ENCODE measurements around the gene ERFL.
A peak's percentile ranks its signal among the peaks of the same experiment; 100 is the strongest.

The ERFL gene

DNA sequence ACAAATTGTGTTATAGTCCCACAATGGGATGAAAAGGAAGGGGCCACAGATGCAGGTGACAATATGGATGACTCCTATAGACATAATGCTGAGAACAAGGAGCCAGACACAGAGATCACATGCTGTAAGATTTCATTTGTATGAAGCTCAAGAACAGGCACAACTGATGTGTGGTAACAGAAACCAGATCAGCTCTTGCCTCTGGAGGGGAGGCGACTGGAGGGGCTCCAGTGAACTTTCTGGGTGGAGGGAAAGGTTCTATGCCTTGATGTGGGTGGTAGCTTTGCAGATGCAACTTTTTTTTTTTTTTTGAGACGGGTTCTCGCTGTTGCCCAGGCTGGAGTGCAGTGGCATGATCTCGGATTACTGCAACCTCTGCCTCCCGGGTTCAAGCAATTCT lies 36.9 kb upstream of the ERFL start:
- no peak overlapping the region for H3K27ac ChIP-seq
- TF ChIP-seq, protein P1, sequence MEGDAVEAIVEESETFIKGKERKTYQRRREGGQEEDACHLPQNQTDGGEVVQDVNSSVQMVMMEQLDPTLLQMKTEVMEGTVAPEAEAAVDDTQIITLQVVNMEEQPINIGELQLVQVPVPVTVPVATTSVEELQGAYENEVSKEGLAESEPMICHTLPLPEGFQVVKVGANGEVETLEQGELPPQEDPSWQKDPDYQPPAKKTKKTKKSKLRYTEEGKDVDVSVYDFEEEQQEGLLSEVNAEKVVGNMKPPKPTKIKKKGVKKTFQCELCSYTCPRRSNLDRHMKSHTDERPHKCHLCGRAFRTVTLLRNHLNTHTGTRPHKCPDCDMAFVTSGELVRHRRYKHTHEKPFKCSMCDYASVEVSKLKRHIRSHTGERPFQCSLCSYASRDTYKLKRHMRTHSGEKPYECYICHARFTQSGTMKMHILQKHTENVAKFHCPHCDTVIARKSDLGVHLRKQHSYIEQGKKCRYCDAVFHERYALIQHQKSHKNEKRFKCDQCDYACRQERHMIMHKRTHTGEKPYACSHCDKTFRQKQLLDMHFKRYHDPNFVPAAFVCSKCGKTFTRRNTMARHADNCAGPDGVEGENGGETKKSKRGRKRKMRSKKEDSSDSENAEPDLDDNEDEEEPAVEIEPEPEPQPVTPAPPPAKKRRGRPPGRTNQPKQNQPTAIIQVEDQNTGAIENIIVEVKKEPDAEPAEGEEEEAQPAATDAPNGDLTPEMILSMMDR (conservative IDR thresholded peaks at IDR 0.05): no peak

- no peak overlapping the region for H3K27ac ChIP-seq
- TF ChIP-seq, protein P1 (conservative IDR thresholded peaks at IDR 0.05): no peak
Measured at GRCh38 chr19:41960973-41961372, 32.7 kb upstream of the ERFL start.

DNA sequence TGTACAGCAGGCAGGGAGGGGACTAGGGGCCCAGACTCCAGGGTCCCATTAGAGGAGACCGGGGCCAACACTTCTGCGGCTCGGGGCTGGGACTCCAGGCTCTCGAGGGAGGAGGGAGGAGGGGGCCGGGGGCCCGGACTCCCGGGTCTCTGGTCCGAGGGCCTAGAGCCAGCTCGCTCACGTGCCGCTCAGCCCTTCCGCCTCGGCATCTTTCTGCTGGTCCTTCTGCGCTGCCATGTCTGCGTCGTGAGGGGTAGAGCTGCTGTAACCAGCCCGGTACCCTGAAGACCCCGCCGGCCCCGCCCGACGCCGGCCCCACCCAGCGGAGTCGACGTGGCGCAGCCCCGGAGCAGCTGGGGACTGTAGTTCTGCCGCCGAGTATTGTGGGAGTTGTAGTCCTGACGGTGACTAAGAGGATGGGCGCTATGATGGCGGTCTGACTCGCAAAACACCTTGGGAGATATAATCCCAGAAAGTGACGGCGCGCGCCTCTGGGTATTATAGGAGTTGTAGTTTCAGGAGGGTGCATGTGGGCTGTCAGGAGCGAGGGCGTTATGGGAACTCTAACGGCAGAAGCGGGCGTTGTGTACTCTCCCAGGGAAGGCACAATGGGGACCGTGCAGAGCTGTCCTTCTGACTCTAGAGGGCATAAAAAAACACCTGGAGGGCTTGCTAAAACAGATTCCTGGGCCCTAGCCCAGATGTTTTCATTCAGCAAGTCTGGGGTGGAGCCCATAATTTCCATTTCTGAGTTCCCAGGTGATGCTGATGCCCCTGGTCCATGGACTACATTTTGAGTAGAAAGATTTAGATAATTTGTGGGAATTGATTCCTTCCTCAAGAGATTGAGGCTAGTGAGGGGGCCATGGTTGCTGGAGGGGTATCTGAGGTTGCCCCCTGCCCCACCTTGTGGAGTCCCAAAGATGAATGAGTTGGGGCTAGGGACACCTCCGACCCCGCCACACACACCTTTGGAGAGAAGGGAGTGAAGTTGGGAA lies 31.1 kb upstream of the ERFL start, which contains the start of gene RABAC1:
RABAC1 (minus strand) TSS at position 266 of the 998 bp plus-strand sequence; CDS start at position 237, 29 bp downstream.
- peak within 1 kb of the TSS; percentile 85 for H3K27ac ChIP-seq
- TF ChIP-seq, protein P1 (conservative IDR thresholded peaks at IDR 0.05): peak; percentile 47

GRCh38 chr19:41958367-41959055 lies 30.3 kb upstream of the ERFL start:
- peak overlapping the region; percentile 85 for H3K27ac ChIP-seq
- TF ChIP-seq, protein P1 (conservative IDR thresholded peaks at IDR 0.05): no peak

DNA sequence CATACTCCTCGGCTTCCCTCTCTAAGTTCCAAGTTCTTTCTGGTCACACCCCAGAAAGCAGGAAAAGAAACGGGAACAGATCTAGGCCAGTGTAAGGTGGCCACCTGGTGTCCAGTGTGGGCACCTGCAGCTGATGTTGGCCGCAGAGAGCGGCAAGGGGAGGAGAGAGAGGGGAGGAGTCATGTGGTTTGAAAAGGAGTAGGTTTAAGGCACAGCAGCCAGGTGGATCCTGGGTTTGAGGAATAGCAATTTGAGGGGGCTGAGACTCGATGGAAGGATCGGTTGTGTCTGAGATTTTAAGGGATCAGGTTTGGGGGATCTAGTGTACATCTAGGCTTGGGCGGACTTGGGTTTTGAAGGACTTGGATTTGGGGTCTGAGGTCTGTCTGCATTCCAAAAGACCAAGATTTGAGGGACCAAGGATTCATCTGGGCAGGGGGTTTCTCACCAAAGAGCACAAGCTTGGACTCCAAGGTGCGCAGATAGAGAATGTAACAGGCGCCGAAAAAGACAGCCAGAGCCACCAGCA lies 29.7 kb upstream of the ERFL start:
- peak overlapping the region; percentile 85 for H3K27ac ChIP-seq
- TF ChIP-seq, protein P1 (conservative IDR thresholded peaks at IDR 0.05): peak; percentile 97

DNA sequence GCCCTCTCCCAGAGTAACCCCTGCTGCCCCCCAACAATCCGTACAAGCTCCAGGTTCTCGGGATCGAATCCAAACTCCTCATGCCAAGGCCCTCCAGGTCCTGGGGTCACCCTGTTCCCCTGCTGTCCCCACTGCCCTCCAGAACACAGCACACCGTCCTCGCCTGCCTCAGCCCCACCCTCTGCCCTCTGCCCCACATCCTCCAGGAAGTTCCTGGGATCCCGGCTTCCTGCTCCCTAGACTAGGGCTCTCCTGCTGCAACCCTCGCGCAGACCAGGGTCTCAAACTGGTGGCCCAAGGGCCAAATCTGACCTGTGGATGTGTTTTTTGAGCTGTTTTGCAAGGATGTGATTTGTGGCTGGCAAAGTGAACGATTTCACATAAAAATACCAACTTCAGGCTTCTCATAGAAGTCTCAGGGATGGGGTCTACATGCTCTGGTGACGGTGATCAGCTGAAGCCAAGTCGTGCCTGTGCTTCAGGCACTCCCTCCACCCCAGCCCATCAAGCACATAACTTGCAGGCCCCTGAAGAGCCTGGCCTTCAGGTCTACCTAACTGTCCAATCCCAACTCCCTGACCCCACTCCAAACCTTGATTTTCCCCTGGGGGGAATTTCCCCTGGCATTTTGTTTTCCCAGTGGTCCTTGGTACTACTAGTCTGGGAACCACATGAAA lies 29.1 kb upstream of the ERFL start:
- TF ChIP-seq, protein P1 (conservative IDR thresholded peaks at IDR 0.05): no peak
- H3K27ac ChIP-seq: peak overlapping the region; percentile 85
